Sigmoid colon (tissue), 4 donors: ENCODE results near the gene AP3S1.

Source experiments
- CTCF ChIP-seq, 4 experiments: fragments of 450-650 bp in 3 of 4; fragments of 200-600 bp in 1 of 4; IDR thresholded peaks; one replicate each; pipeline ENCODE4 v1.5.1; 2016 to 2019; ENCODE audit warnings: antibody characterized with exemption in 4 of 4, mild to moderate bottlenecking in 3 of 4, moderate library complexity in 2 of 4
- EP300 ChIP-seq, 4 donors: sonication (generic); formaldehyde crosslinking; IDR thresholded peaks; one replicate each; pipeline ENCODE4 v1.6.1; 2017; ENCODE audit warnings: antibody characterized with exemption in 4 of 4
- POLR2A ChIP-seq, 2 donors: fragments of 450-650 bp; IDR thresholded peaks; one replicate each; pipeline ENCODE4 v1.6.1; 2016; ENCODE audit warnings: antibody characterized with exemption in 2 of 2, mild to moderate bottlenecking in 2 of 2, moderate library complexity in 2 of 2
- POLR2AphosphoS5 ChIP-seq, 4 donors: sonication (generic); formaldehyde crosslinking; IDR thresholded peaks; one replicate each; pipeline ENCODE4 v1.6.1; 2017; ENCODE audit warnings: antibody characterized with exemption in 4 of 4

GRCh38 chr5:115820846-115821245 lies 20.9 kb upstream of the AP3S1 start:
- TF ChIP-seq POLR2A (IDR thresholded peaks at IDR 0.05) (no peak), CTCF (IDR thresholded peaks at IDR 0.05) (no peak), POLR2AphosphoS5 (IDR thresholded peaks at IDR 0.05) (no peak), EP300 (IDR thresholded peaks at IDR 0.05) (no peak)
